Bronchial epithelial cell (primary cell): ENCODE measurements around the gene MAJIN. TPM values are rescaled to one million over a fixed set of nuclear protein-coding genes. Genes with fewer than 3 reads are reported as not detected.
A peak's percentile ranks its signal among the peaks of the same experiment; 100 is the strongest.

Experiments used
- DNase-seq: peaks from one replicate; pipeline ENCODE4 v3.0.0-alpha.2; 2010; ENCODE audit warnings: low read depth
- FAIRE-seq: peaks from 2 replicates; lab custom pipeline; 2011; peaks lifted over from hg19 to GRCh38; lab: Jason Lieb, UNC
- H3K27me3 ChIP-seq: 2 replicates; pipeline ENCODE4 v1.5.1; 2011; ENCODE audit warnings: low read length; ENCODE audit not compliant: control insufficient read depth, insufficient read depth
- H3K36me3 ChIP-seq: 2 replicates; pipeline ENCODE4 v1.5.1; 2011; ENCODE audit warnings: low read length; ENCODE audit not compliant: control insufficient read depth, insufficient read depth
- H3K4me3 ChIP-seq: 2 replicates; pipeline ENCODE4 v1.5.1; 2011; ENCODE audit warnings: mild to moderate bottlenecking, low read depth, low read length, control low read depth
- total RNA-seq: library from RNA; depleted of rRNA; stranded (reverse); fragments of >200 nt; gene quantifications from 2 replicates; pipeline ENCODE4 v1.2.1, GENCODE V29; 2014
- TF ChIP-seq, protein P1 (sequence below): IDR thresholded peaks from 2 replicates; pipeline ENCODE4 v1.5.1; 2011; ENCODE audit warnings: mild to moderate bottlenecking, moderate library complexity, low read length, control low read depth, inconsistent platforms; ENCODE audit not compliant: insufficient read depth, severe bottlenecking

MAJIN gene
- total RNA-seq, 1 donor from 2014 or later, result not detected

DNA sequence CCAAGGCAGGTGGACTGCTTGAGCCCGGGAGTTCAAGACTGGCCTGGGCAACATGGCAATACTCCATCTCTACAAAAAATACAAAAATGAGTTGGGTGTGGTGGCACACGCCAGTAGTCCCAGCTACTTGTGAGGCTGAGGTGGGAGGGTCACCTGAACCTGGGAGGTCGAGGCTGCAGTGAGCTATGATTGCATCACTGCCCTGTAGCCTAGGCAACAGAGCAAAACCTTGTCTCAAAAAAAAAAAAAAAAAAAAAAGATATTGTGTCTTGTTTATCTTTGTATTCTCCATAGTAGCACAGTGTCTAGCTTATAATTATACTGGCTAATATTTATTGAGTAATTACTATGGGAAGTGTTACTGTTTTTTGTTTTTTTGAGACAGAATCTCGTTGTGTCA is 20.4 kb downstream of the MAJIN start:
- TF ChIP-seq, protein P1, sequence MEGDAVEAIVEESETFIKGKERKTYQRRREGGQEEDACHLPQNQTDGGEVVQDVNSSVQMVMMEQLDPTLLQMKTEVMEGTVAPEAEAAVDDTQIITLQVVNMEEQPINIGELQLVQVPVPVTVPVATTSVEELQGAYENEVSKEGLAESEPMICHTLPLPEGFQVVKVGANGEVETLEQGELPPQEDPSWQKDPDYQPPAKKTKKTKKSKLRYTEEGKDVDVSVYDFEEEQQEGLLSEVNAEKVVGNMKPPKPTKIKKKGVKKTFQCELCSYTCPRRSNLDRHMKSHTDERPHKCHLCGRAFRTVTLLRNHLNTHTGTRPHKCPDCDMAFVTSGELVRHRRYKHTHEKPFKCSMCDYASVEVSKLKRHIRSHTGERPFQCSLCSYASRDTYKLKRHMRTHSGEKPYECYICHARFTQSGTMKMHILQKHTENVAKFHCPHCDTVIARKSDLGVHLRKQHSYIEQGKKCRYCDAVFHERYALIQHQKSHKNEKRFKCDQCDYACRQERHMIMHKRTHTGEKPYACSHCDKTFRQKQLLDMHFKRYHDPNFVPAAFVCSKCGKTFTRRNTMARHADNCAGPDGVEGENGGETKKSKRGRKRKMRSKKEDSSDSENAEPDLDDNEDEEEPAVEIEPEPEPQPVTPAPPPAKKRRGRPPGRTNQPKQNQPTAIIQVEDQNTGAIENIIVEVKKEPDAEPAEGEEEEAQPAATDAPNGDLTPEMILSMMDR, result no peak
- FAIRE-seq, result no peak
- no peaks in the 10 kb centered on the region for H3K36me3 ChIP-seq

DNA sequence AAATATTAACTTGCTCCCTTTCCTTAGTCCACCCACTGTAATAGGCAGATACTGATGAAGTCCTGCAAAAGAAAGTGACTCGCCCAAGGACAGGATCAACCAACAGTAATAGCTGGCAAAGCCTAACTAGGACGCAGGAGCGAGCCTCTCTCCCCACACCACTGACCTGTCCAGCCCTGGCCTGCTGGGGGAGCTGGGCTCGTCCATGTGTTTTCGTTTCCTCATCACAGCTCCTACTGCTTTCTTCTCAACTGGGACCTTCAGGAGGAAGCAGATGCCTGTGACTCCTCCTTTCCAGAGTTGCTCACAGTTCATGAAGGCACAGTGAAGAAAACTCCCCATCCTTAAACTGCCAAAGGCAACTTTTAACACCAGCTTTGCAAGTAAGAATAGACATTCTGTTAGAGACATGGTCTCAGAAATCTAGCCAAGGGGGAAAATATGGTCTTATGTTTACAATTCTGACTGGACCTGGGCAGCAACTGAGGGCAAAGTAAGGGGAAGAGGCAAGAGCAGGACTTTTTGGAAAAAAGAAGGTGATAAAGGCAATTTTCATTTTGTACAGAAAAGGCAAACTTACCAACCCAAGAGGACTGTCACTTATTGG is 24.6 kb downstream of the MAJIN start:
- Histone ChIP-seq H3K27me3 (no peaks in the 10 kb centered on the region), H3K4me3 (no peak overlapping the region), H3K36me3 (no peaks in the 10 kb centered on the region)
- no peak for FAIRE-seq
- DNase-seq, result no peak
- TF ChIP-seq, protein P1, result no peak

More for the DNA sequence above, 20.4 kb downstream of the MAJIN start:
- Histone ChIP-seq H3K4me3 (no peak overlapping the region), H3K27me3 (no peaks in the 10 kb centered on the region)
- DNase-seq, result no peak

- FAIRE-seq, result peak; percentile 32
- peaks cover 8% of the 10 kb centered on the region for H3K36me3 ChIP-seq
- TF ChIP-seq, protein P1, result no peak
- DNase-seq, result no peak
- no peak overlapping the region for H3K4me3 ChIP-seq
- no peaks in the 10 kb centered on the region for H3K27me3 ChIP-seq
Measured at GRCh38 chr11:64936539-64936938, 35.4 kb downstream of the MAJIN start.

DNA sequence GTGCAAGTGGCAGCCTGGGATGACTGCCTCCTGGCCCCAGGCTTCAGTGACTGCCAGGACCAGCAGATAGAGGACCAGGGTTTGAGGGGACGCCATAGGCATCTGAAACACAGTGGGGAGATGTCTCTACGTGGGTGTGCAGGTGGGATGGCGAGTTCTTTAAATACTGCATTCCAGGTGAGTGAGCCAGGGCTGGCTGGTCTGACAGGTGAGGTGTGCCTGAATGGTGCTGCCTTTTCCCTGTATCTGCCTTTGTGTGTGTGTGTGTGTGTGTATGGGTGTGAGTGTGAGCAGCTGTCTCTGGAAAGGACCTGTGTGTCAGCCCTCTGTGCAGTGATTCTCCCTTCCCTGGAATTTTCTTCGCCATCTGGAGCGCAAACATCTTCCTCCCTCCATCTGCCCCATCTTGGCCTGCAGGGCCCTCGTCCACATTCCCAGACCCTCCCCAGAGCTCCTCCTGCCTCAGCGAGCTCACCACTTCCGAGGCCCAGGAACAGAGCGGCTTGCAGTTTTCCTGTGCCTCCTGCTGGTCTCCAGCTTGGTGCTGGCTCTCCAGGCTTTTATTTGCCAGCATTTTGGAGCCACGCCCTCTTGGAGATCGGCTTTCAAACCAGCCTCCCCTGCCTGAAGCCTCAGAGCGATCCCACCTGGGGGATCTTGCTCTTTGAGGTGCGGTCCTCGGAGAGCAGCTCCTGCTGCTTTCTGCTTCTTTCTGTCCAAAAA is 36.4 kb downstream of the MAJIN start, which contains the start of gene GPHA2:
Gene GPHA2, minus strand, starts transcription at position 535 of the 723 bp plus-strand sequence. Its CDS starts 433 bp downstream, at position 102.
- H3K27me3 ChIP-seq, result no peaks in the 10 kb centered on the region
- TF ChIP-seq, protein P1, result no peak
- no peak for FAIRE-seq
- peak; percentile 20 for DNase-seq
- no peak within 1 kb of the TSS for H3K4me3 ChIP-seq
- peaks cover 12% of the 10 kb centered on the region for H3K36me3 ChIP-seq

DNA sequence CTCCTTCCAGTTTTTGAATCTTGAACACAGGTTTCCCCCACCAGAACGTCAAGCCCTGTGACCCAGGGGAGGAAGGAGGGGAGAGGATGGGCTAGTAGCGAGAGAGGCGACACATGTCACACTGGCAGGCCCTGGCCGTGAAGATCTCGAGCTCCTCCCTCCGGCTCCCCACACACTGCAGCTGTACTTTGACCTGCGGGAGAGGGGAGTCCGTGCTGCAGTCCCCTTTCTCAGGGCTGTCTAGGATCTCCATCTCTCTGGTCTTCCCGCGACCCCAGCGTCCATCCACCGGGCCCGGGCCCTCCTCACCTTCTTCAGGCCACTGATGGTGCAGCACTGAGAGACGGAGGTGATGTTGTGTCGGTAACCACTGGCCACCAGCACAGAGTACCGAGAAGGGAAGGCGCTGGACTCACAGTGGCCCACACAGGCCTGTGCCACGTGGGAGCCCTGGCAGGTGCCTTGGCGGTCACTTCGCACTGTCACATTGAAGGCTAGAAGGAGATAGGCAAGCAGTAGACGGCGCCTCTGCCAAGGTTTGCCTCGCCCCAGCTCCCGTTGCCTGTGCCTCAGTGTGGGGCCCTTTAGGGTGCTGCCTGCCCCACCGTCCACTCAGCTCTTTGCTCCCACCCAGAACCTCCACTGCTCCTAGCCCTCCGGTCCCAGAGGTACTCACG is 37.1 kb downstream of the MAJIN start:
- H3K36me3 ChIP-seq, result peaks cover 18% of the 10 kb centered on the region
- no peaks in the 10 kb centered on the region for H3K27me3 ChIP-seq
- DNase-seq (no peak), FAIRE-seq (no peak)
- TF ChIP-seq, protein P1, result no peak
- H3K4me3 ChIP-seq, result no peak overlapping the region
